Measurements from ENCODE around the gene ADORA2B.
"Not testable (repeated sequence)": the region's sequence is repeated elsewhere in the genome, so short reads cannot be mapped to it uniquely, and the experiment has no call there.

Gene ADORA2B

GRCh38 chr17:15944759-15945526, at the start of gene ADORA2B:
TSS of gene ADORA2B (plus strand) at chr17:15945130. CDS start at chr17:15945249, 119 bp downstream.
- DNase-seq (ENCODE audit: low read depth in 1 of 2, low spot score in 1 of 2): no peak

- DNase-seq (ENCODE audit: low read depth in 1 of 2, low spot score in 1 of 2): no peak
Observed at GRCh38 chr17:15896277-15896676, 48.7 kb upstream of the ADORA2B start.

GRCh38 chr17:15896834-15897233, 48.1 kb upstream of the ADORA2B start:
- no peak for DNase-seq (ENCODE audit: low read depth in 1 of 2, low spot score in 1 of 2)

- DNase-seq (ENCODE audit: low read depth in 1 of 2, low spot score in 1 of 2): not testable (repeated sequence)
Observed at GRCh38 chr17:15899596-15899995, 45.3 kb upstream of the ADORA2B start.

- no peak for DNase-seq (ENCODE audit: low read depth in 1 of 2, low spot score in 1 of 2)
Observed at GRCh38 chr17:15900871-15901270, 44.1 kb upstream of the ADORA2B start.

GRCh38 chr17:15905236-15905635, 39.7 kb upstream of the ADORA2B start:
- not testable (repeated sequence) for DNase-seq (ENCODE audit: low read depth in 1 of 2, low spot score in 1 of 2)

GRCh38 chr17:15907290-15907689, 37.6 kb upstream of the ADORA2B start:
- no peak for DNase-seq (ENCODE audit: low read depth in 1 of 2, low spot score in 1 of 2)

GRCh38 chr17:15908378-15908777, 36.6 kb upstream of the ADORA2B start:
- no peak for DNase-seq (ENCODE audit: low read depth in 1 of 2, low spot score in 1 of 2)

- no peak for DNase-seq (ENCODE audit: low read depth in 1 of 2, low spot score in 1 of 2)
Observed at GRCh38 chr17:15909481-15909991, 35.4 kb upstream of the ADORA2B start.

- no peak for DNase-seq (ENCODE audit: low read depth in 1 of 2, low spot score in 1 of 2)
Observed at GRCh38 chr17:15910791-15911190, 34.1 kb upstream of the ADORA2B start.

- DNase-seq (ENCODE audit: low read depth in 1 of 2, low spot score in 1 of 2): not testable (repeated sequence)
Observed at GRCh38 chr17:15911701-15912100, 33.2 kb upstream of the ADORA2B start.

GRCh38 chr17:15912416-15912955, 32.4 kb upstream of the ADORA2B start:
- no peak for DNase-seq (ENCODE audit: low read depth in 1 of 2, low spot score in 1 of 2)

- DNase-seq (ENCODE audit: low read depth in 1 of 2, low spot score in 1 of 2): no peak
Observed at GRCh38 chr17:15913826-15914225, 31.1 kb upstream of the ADORA2B start.

GRCh38 chr17:15914400-15915170, 30.3 kb upstream of the ADORA2B start:
- no peak for DNase-seq (ENCODE audit: low read depth in 1 of 2, low spot score in 1 of 2)

GRCh38 chr17:15915961-15916360, 29.0 kb upstream of the ADORA2B start:
- DNase-seq (ENCODE audit: low read depth in 1 of 2, low spot score in 1 of 2): no peak

- no peak for DNase-seq (ENCODE audit: low read depth in 1 of 2, low spot score in 1 of 2)
Observed at GRCh38 chr17:15917021-15917437, 27.9 kb upstream of the ADORA2B start.

GRCh38 chr17:15917438-15918027, 27.4 kb upstream of the ADORA2B start:
- no peak for DNase-seq (ENCODE audit: low read depth in 1 of 2, low spot score in 1 of 2)

- no peak for DNase-seq (ENCODE audit: low read depth in 1 of 2, low spot score in 1 of 2)
Observed at GRCh38 chr17:15918261-15918660, 26.7 kb upstream of the ADORA2B start.

GRCh38 chr17:15918661-15919259, 26.2 kb upstream of the ADORA2B start:
- no peak for DNase-seq (ENCODE audit: low read depth in 1 of 2, low spot score in 1 of 2)

GRCh38 chr17:15919466-15919865, 25.5 kb upstream of the ADORA2B start:
- DNase-seq (ENCODE audit: low read depth in 1 of 2, low spot score in 1 of 2): no peak

GRCh38 chr17:15920758-15921239, 24.1 kb upstream of the ADORA2B start:
- no peak for DNase-seq (ENCODE audit: low read depth in 1 of 2, low spot score in 1 of 2)

Measured in activated T-helper 1 cell treated with anti-CD3 and anti-CD28 coated beads, Interleukin-2, amount 50 U/mL, for 16 hours (primary cell).